ENCODE measurements around the gene ZNF177. TPM values are rescaled to one million over a fixed set of nuclear protein-coding genes. Genes with fewer than 3 reads are reported as not detected.

The ZNF177 gene
- total and polyA plus RNA-seq, 9 donors = 3.0 to 7.8 (median 5.7) TPM

GRCh38 chr19:9323557-9323918, 39.3 kb upstream of the ZNF177 start:
- Histone ChIP-seq H3K27ac (peak overlapping the region; percentile 61 to 77), H3K27me3 (no peaks in the 10 kb centered on the region), H3K9me3 (peaks cover 0 to 5% of the 10 kb centered on the region in 2 donors), H3K4me3 (peak overlapping the region; percentile 91), H3K4me1 (ENCODE audit: insufficient read depth) (no peaks in the 10 kb centered on the region), H3K36me3 (no peaks in the 10 kb centered on the region)
- TF ChIP-seq POLR2A (IDR thresholded peaks at IDR 0.05) (no peak), CTCF (IDR thresholded peaks at IDR 0.05) (no peak), EP300 (IDR thresholded peaks at IDR 0.05) (no peak)
- intact Hi-C loops (cut with DNase I) = loop anchor here in 2 of 4 donors (5.0 to 10.0 kb wide), 2 partner anchors 464 to 491 kb away; partner anchors contain the start of gene FBXL12 (in 1 of the 2)
- peak; percentile 66 to 75 (median 71) for DNase-seq
- WGBS, 3 donors = 1 to 3% (median 1%) methylated on average over 9 of the region's 9 CpGs

- no peaks in the 10 kb centered on the region for H3K4me1 ChIP-seq (ENCODE audit: insufficient read depth)
- H3K27ac ChIP-seq = peak within 1 kb of the TSS; percentile 61 to 77
- H3K9me3 ChIP-seq = peaks cover 0 to 5% of the 10 kb centered on the region in 2 donors
- WGBS, 3 donors = 0 to 1% (median 1%) methylated on average over 48 of the region's 48 CpGs
- intact Hi-C loops (cut with DNase I) = loop anchor here in 2 of 4 donors (5.0 to 10.0 kb wide), 2 partner anchors 463 to 491 kb away; partner anchors contain the start of gene FBXL12 (in 1 of the 2)
- H3K4me3 ChIP-seq = peak within 1 kb of the TSS; percentile 91
- peak; percentile 93 to 98 (median 95) for DNase-seq
- TF ChIP-seq POLR2A (IDR thresholded peaks at IDR 0.05) (no peak), EP300 (IDR thresholded peaks at IDR 0.05) (no peak), CTCF (IDR thresholded peaks at IDR 0.05) (peak in 1 of 3 donors; percentile 45)
- H3K36me3 ChIP-seq = no peaks in the 10 kb centered on the region
- no peaks in the 10 kb centered on the region for H3K27me3 ChIP-seq
Measured at GRCh38 chr19:9323919-9324583, 38.8 kb upstream of the ZNF177 start, which contains the start of gene ZNF559. Gene ZNF559 (plus strand): TSS chr19:9324179. CDS start chr19:9338550, 14,371 bp downstream.

GRCh38 chr19:9324584-9324962, 38.2 kb upstream of the ZNF177 start:
- DNase-seq = no peak
- intact Hi-C loops (cut with DNase I) = loop anchor here in 2 of 4 donors (5.0 to 10.0 kb wide), 2 partner anchors 463 to 490 kb away; partner anchors contain the start of gene FBXL12 (in 1 of the 2)
- TF ChIP-seq CTCF (IDR thresholded peaks at IDR 0.05) = no peak
- no peak for TF ChIP-seq EP300 (IDR thresholded peaks at IDR 0.05)
- no peak for TF ChIP-seq POLR2A (IDR thresholded peaks at IDR 0.05)
- peak overlapping the region; percentile 91 for H3K4me3 ChIP-seq
- 43 to 55% (median 48%) methylated on average over 9 of the region's 9 CpGs for WGBS, 3 donors
- H3K36me3 ChIP-seq = no peaks in the 10 kb centered on the region
- no peaks in the 10 kb centered on the region for H3K4me1 ChIP-seq (ENCODE audit: insufficient read depth)
- H3K9me3 ChIP-seq = peaks cover 0 to 6% of the 10 kb centered on the region in 2 donors
- H3K27ac ChIP-seq = peak overlapping the region; percentile 61 to 77
- no peaks in the 10 kb centered on the region for H3K27me3 ChIP-seq

- H3K9me3 ChIP-seq = peaks cover 3 to 31% of the 10 kb centered on the region in 2 donors
- no peak overlapping the region for H3K27ac ChIP-seq
- no peaks in the 10 kb centered on the region for H3K36me3 ChIP-seq
- no peak for DNase-seq
- no peaks in the 10 kb centered on the region for H3K4me1 ChIP-seq (ENCODE audit: insufficient read depth)
- H3K27me3 ChIP-seq = no peaks in the 10 kb centered on the region
- no peak overlapping the region for H3K4me3 ChIP-seq
- no peak for TF ChIP-seq POLR2A (IDR thresholded peaks at IDR 0.05)
- no peak for TF ChIP-seq EP300 (IDR thresholded peaks at IDR 0.05)
- no peak for TF ChIP-seq CTCF (IDR thresholded peaks at IDR 0.05)
- intact Hi-C loops (cut with DNase I) = loop anchor here in 1 of 4 donors (5.0 to 10.0 kb wide), 2 partner anchors 485 to 1963 kb away; partner anchors contain the start of gene FBXL12
Measured at GRCh38 chr19:9329999-9330398, 32.8 kb upstream of the ZNF177 start.
